Measurements from ENCODE around the gene PTPRN2.
"Not testable (repeated sequence)": the region's sequence is repeated elsewhere in the genome, so short reads cannot be mapped to it uniquely, and the experiment has no call there.

- TF ChIP-seq POLR2A, CTCF, POLR2AphosphoS5 (IDR thresholded peaks at IDR 0.05): not testable (repeated sequence)
Measured at GRCh38 chr7:158332516-158332915, 255.1 kb downstream of the PTPRN2 start.

All from sigmoid colon (tissue), 4 donors.